Transverse colon (tissue), 4 donors: ENCODE results near the gene WSB2. TPM values are rescaled to one million over a fixed set of nuclear protein-coding genes. Genes with fewer than 3 reads are reported as not detected.

Experiments used
- DNase-seq: peaks from one replicate; pipeline ENCODE4 v3.0.0-alpha.2; 2019
- H3K27ac ChIP-seq, 4 donors: fragments of 200-600 bp; sonication (generic); 2 replicates each; pipeline ENCODE4 v1.5.1; 2016 to 2018; ENCODE audit warnings: inconsistent platforms in 4 of 4
- H3K27me3 ChIP-seq: fragments of 200-600 bp; sonication (generic); 2 replicates; pipeline ENCODE4 v1.5.1; 2017; ENCODE audit warnings: inconsistent platforms
- H3K36me3 ChIP-seq, 4 donors: fragments of 200-600 bp; sonication (generic); 2 replicates each; pipeline ENCODE4 v1.5.1; 2017 to 2019; ENCODE audit warnings: inconsistent platforms in 4 of 4
- H3K4me1 ChIP-seq, 4 donors: fragments of 200-600 bp; sonication (generic); 2 replicates each; pipeline ENCODE4 v1.5.1; 2017 to 2020; ENCODE audit warnings: inconsistent platforms in 4 of 4
- H3K4me3 ChIP-seq, 4 donors: fragments of 200-600 bp; sonication (generic); 1 replicate in 1 of 4; 2 replicates in 3 of 4; pipeline versions ENCODE4 v1.5.1 to v1.6.1; 2017 to 2019; ENCODE audit warnings: inconsistent platforms in 4 of 4
- H3K9me3 ChIP-seq, 2 donors: fragments of 200-600 bp; sonication (generic); 2 replicates each; pipeline ENCODE4 v1.5.1; 2017 to 2019; ENCODE audit warnings: inconsistent platforms in 2 of 2
- CTCF ChIP-seq, 5 experiments: fragments of 200-600 bp in 3 of 5; fragments of 450-650 bp in 2 of 5; sonication (generic) in 3 of 5; IDR thresholded peaks; 1 replicate in 2 of 5; 2 replicates in 3 of 5; pipeline ENCODE4 v1.5.1; 2016 to 2017; ENCODE audit warnings: antibody characterized with exemption in 5 of 5, inconsistent platforms in 3 of 5, mild to moderate bottlenecking in 2 of 5, moderate library complexity in 1 of 5
- EP300 ChIP-seq: sonication (generic); formaldehyde crosslinking; IDR thresholded peaks from one replicate; pipeline ENCODE4 v1.6.1; 2017; ENCODE audit warnings: antibody characterized with exemption, low read depth
- POLR2A ChIP-seq: fragments of 450-650 bp; IDR thresholded peaks from one replicate; pipeline ENCODE4 v1.6.1; 2016; ENCODE audit warnings: antibody characterized with exemption, mild to moderate bottlenecking, moderate library complexity
- POLR2AphosphoS5 ChIP-seq, 3 donors: sonication (generic); formaldehyde crosslinking; IDR thresholded peaks; one replicate each; pipeline ENCODE4 v1.6.1; 2016; ENCODE audit warnings: antibody characterized with exemption in 3 of 3
- WGBS, 2 donors: methylation state at CpG; one replicate each; pipeline ENCODE4 v1.1.5; 2018; ENCODE audit warnings: low coverage in 1 of 2; 5-methylcytosine and 5-hydroxymethylcytosine counted together
- in situ Hi-C, 4 donors: fragments of 200-750 bp; cut with MboI; loops; one replicate each; pipeline versions ENCODE4 v1.15.0 to v1.15.1; 2017; ENCODE audit warnings: low sequenced_read_pairs in 3 of 4, low pct_ligation_motif_present in 1 of 4, low pct_unique_long_range_greater_than_20kb in 1 of 4
- intact Hi-C: fragments of 100-400 bp; cut with DNase I; formaldehyde crosslinking; loops from one replicate; pipeline ENCODE4 v1.15.1; 2023; ENCODE audit warnings: low total_unique reads
- total RNA-seq, 4 donors: library from RNA; depleted of rRNA; stranded (reverse); fragments of >200 nt; gene quantifications; one replicate each; pipeline ENCODE4 v1.1.0, GENCODE V29; 2016

Gene WSB2
- total RNA-seq, 4 donors from 2014 or later: 110 to 193 (median 130) TPM

GRCh38 chr12:118073768-118074167, 12.8 kb upstream of the WSB2 start:
- Histone ChIP-seq H3K4me1 (no peaks in the 10 kb centered on the region), H3K36me3 (peaks cover 0 to 23% (median 4%) of the 10 kb centered on the region in 4 donors), H3K27me3 (no peaks in the 10 kb centered on the region), H3K4me3 (no peak overlapping the region), H3K27ac (no peak overlapping the region), H3K9me3 (no peaks in the 10 kb centered on the region)
- DNase-seq: no peak
- intact Hi-C loops (no loop called here), in situ Hi-C loops (no loop called here)
- 86 to 100% methylated on average over 1 to 4 of the region's 4 CpGs for WGBS, 2 donors
- no peak for TF ChIP-seq POLR2AphosphoS5 (IDR thresholded peaks at IDR 0.05)
- TF ChIP-seq EP300: no peak

GRCh38 chr12:118070650-118071049, 9.7 kb upstream of the WSB2 start:
- H3K4me3 ChIP-seq: no peak overlapping the region
- intact Hi-C loops: no loop called here
- in situ Hi-C loops: no loop called here
- WGBS, 2 donors: 94 to 100% methylated on average over 2 to 3 of the region's 3 CpGs
- no peaks in the 10 kb centered on the region for H3K27me3 ChIP-seq
- H3K4me1 ChIP-seq: peaks cover 0 to 1% (median 0%) of the 10 kb centered on the region in 4 donors
- TF ChIP-seq EP300 (no peak), POLR2A (no peak), POLR2AphosphoS5 (IDR thresholded peaks at IDR 0.05) (no peak), CTCF (IDR thresholded peaks at IDR 0.05) (no peak)
- no peaks in the 10 kb centered on the region for H3K9me3 ChIP-seq
- H3K36me3 ChIP-seq: peaks cover 0 to 7% (median 0%) of the 10 kb centered on the region in 4 donors
- no peak for DNase-seq
- H3K27ac ChIP-seq: no peak overlapping the region

- 81 to 89% methylated on average over 1 to 2 of the region's 2 CpGs for WGBS, 2 donors
- H3K4me1 ChIP-seq: peaks cover 0 to 23% (median 19%) of the 10 kb centered on the region in 4 donors
- in situ Hi-C loops: no loop called here
Observed at GRCh38 chr12:118068445-118068844, 7.5 kb upstream of the WSB2 start.

GRCh38 chr12:118065380-118065779, 4.4 kb upstream of the WSB2 start:
- Histone ChIP-seq H3K36me3 (no peaks in the 10 kb centered on the region), H3K4me1 (peaks cover 4 to 35% (median 28%) of the 10 kb centered on the region in 4 donors), H3K27me3 (no peaks in the 10 kb centered on the region), H3K27ac (peak overlapping the region; percentile 97 to 99 (median 98)), H3K9me3 (no peaks in the 10 kb centered on the region), H3K4me3 (no peak overlapping the region)
- in situ Hi-C loops: no loop called here
- TF ChIP-seq POLR2A: no peak
- no peak for TF ChIP-seq POLR2AphosphoS5 (IDR thresholded peaks at IDR 0.05)
- TF ChIP-seq CTCF (IDR thresholded peaks at IDR 0.05): no peak
- TF ChIP-seq EP300: no peak
- 44 to 67% methylated on average over 1 of the region's 1 CpG for WGBS, 2 donors
- intact Hi-C loops: no loop called here
- no peak for DNase-seq

More at GRCh38 chr12:118068445-118068844, 7.5 kb upstream of the WSB2 start:
- H3K27ac ChIP-seq: no peak overlapping the region
- intact Hi-C loops: no loop called here
- H3K27me3 ChIP-seq: no peaks in the 10 kb centered on the region
- H3K4me3 ChIP-seq: no peak overlapping the region
- H3K36me3 ChIP-seq: peaks cover 0 to 7% (median 0%) of the 10 kb centered on the region in 4 donors
- TF ChIP-seq EP300 (no peak), POLR2AphosphoS5 (IDR thresholded peaks at IDR 0.05) (no peak), CTCF (IDR thresholded peaks at IDR 0.05) (no peak), POLR2A (no peak)
- no peak for DNase-seq
- H3K9me3 ChIP-seq: no peaks in the 10 kb centered on the region

- intact Hi-C loops (no loop called here), in situ Hi-C loops (no loop called here)
- Histone ChIP-seq H3K36me3 (no peaks in the 10 kb centered on the region), H3K27me3 (no peaks in the 10 kb centered on the region), H3K4me3 (no peak overlapping the region), H3K9me3 (no peaks in the 10 kb centered on the region), H3K27ac (peak overlapping the region; percentile 97 to 99 (median 98)), H3K4me1 (peaks cover 4 to 41% (median 30%) of the 10 kb centered on the region in 4 donors)
- DNase-seq: no peak
- WGBS, 2 donors: 20 to 36% methylated on average over 1 to 2 of the region's 2 CpGs
- TF ChIP-seq POLR2A (no peak), CTCF (IDR thresholded peaks at IDR 0.05) (no peak), EP300 (no peak), POLR2AphosphoS5 (IDR thresholded peaks at IDR 0.05) (no peak)
Observed at GRCh38 chr12:118064608-118065007, 3.6 kb upstream of the WSB2 start.
